ENCODE data around the gene EBNA1BP2. TPM values are rescaled to one million over a fixed set of nuclear protein-coding genes. Genes with fewer than 3 reads are reported as not detected.

The EBNA1BP2 gene
- total RNA-seq, 1 donor = 50.7 TPM

DNA sequence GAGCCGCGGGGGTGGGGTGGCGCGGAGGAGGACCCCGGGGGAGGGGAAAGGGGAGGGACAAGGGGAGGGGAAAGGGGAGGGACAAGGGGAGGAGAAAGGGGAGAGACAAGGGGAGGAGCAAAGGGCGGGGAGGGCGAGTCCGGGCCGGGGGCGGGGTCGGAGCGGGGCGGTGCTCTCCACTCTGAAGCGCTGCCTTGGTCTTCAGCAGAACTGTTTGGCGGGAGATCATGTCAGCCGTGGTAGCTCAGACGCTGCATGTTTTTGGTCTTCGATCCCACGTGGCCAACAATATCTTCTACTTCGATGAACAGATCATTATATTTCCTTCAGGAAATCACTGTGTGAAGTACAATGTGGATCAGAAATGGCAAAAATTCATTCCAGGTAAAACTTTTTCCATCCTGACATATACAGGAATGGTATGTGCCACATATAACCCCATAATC lies 460 bp upstream of the EBNA1BP2 start:
- Histone ChIP-seq H3K4me3 (ENCODE audit: insufficient read depth, low read length) (peak overlapping the region; percentile 81), H3K27me3 (ENCODE audit: insufficient read depth, low read length) (peaks cover 18% of the 10 kb centered on the region), H3K4me1 (ENCODE audit: insufficient read depth, low read length) (peaks cover 4% of the 10 kb centered on the region), H4K20me1 (ENCODE audit: insufficient read depth, low read length) (no peaks in the 10 kb centered on the region), H3K4me2 (ENCODE audit: insufficient read depth, low read length) (peak overlapping the region; percentile 90), H3K36me3 (ENCODE audit: insufficient read depth, low read length) (peaks cover 30% of the 10 kb centered on the region), H3K9me3 (ENCODE audit: low read depth, low read length) (no peaks in the 10 kb centered on the region), H2AFZ (ENCODE audit: low read length) (peak overlapping the region; percentile 93), H3K79me2 (ENCODE audit: insufficient read depth, low read length) (peaks cover 36% of the 10 kb centered on the region), H3K27ac (ENCODE audit: low read depth, low read length) (peak overlapping the region; percentile 77)
- TF ChIP-seq, protein P1, sequence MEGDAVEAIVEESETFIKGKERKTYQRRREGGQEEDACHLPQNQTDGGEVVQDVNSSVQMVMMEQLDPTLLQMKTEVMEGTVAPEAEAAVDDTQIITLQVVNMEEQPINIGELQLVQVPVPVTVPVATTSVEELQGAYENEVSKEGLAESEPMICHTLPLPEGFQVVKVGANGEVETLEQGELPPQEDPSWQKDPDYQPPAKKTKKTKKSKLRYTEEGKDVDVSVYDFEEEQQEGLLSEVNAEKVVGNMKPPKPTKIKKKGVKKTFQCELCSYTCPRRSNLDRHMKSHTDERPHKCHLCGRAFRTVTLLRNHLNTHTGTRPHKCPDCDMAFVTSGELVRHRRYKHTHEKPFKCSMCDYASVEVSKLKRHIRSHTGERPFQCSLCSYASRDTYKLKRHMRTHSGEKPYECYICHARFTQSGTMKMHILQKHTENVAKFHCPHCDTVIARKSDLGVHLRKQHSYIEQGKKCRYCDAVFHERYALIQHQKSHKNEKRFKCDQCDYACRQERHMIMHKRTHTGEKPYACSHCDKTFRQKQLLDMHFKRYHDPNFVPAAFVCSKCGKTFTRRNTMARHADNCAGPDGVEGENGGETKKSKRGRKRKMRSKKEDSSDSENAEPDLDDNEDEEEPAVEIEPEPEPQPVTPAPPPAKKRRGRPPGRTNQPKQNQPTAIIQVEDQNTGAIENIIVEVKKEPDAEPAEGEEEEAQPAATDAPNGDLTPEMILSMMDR (IDR thresholded peaks at IDR 0.05; ENCODE audit: extremely low read depth, low read depth, low read length) = no peak
- DNase-seq (ENCODE audit: insufficient read length, low spot score, missing footprints) = peak; percentile 89

DNA sequence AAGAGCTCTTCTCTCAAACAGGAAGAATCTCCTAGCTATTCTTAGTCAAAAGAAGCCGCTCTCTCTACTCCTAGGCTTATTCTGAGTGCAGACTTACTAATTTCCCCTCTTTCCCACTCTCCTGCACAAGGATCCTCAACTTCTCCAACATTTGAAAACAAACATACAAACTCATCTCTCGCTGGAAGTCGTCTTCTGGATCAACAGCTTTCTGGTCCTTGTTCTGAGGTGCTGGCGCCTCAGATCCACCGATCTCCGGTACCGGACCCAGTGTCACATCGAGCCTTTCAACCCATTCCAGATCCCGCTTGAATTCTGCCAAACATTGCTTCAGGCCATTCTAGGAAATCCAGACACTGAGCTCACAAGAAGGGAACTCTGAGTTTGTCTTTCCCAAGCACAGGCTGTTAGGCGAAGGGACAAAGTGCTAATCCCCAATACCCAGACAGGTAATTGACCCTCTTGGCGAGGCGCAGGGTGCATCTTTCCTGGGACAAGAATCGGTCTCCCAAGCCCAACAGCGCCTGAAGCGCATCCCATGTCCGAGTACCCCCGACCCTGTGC lies 696 bp downstream of the EBNA1BP2 start:
- Histone ChIP-seq H3K27ac (ENCODE audit: low read depth, low read length) (peak overlapping the region; percentile 77), H3K4me1 (ENCODE audit: insufficient read depth, low read length) (peaks cover 4% of the 10 kb centered on the region), H3K36me3 (ENCODE audit: insufficient read depth, low read length) (peaks cover 41% of the 10 kb centered on the region), H2AFZ (ENCODE audit: low read length) (peak overlapping the region; percentile 93), H3K9me3 (ENCODE audit: low read depth, low read length) (no peaks in the 10 kb centered on the region), H3K4me2 (ENCODE audit: insufficient read depth, low read length) (peak overlapping the region; percentile 90), H3K27me3 (ENCODE audit: insufficient read depth, low read length) (peaks cover 7% of the 10 kb centered on the region), H3K4me3 (ENCODE audit: insufficient read depth, low read length) (peak overlapping the region; percentile 81), H3K79me2 (ENCODE audit: insufficient read depth, low read length) (peaks cover 36% of the 10 kb centered on the region), H4K20me1 (ENCODE audit: insufficient read depth, low read length) (no peaks in the 10 kb centered on the region)
- DNase-seq (ENCODE audit: insufficient read length, low spot score, missing footprints) = peak; percentile 53
- TF ChIP-seq, protein P1 (IDR thresholded peaks at IDR 0.05; ENCODE audit: extremely low read depth, low read depth, low read length) = no peak

DNA sequence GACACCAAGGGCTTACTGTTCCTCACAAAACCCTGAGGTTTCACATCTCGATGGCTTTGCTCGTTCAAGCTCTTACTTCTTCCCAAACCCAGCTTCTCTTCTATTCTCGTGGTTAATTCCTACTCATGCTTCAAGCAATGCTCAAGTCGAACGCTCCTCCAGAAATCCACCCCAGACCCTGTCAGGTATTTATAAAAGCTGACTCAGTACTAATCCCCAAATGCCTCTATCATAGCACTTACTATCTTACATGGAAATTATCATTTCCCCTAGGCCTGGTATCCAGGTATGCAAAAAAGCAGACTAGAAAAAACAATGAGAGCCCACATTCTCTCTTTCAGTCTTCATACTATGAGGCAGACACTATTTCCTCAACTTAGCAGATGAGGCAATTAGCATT lies 6.3 kb downstream of the EBNA1BP2 start:
- H2AFZ ChIP-seq (ENCODE audit: low read length) = no peak overlapping the region
- DNase-seq (ENCODE audit: insufficient read length, low spot score, missing footprints) = no peak
- H3K27ac ChIP-seq (ENCODE audit: low read depth, low read length) = no peak overlapping the region
- H3K9me3 ChIP-seq (ENCODE audit: low read depth, low read length) = no peaks in the 10 kb centered on the region
- no peak overlapping the region for H3K4me2 ChIP-seq (ENCODE audit: insufficient read depth, low read length)
- no peaks in the 10 kb centered on the region for H3K27me3 ChIP-seq (ENCODE audit: insufficient read depth, low read length)
- H3K4me1 ChIP-seq (ENCODE audit: insufficient read depth, low read length) = no peaks in the 10 kb centered on the region
- H3K36me3 ChIP-seq (ENCODE audit: insufficient read depth, low read length) = peaks cover 67% of the 10 kb centered on the region
- H3K79me2 ChIP-seq (ENCODE audit: insufficient read depth, low read length) = peaks cover 22% of the 10 kb centered on the region
- H3K4me3 ChIP-seq (ENCODE audit: insufficient read depth, low read length) = no peak overlapping the region
- H4K20me1 ChIP-seq (ENCODE audit: insufficient read depth, low read length) = no peaks in the 10 kb centered on the region
- TF ChIP-seq, protein P1 (IDR thresholded peaks at IDR 0.05; ENCODE audit: extremely low read depth, low read depth, low read length) = no peak

DNA sequence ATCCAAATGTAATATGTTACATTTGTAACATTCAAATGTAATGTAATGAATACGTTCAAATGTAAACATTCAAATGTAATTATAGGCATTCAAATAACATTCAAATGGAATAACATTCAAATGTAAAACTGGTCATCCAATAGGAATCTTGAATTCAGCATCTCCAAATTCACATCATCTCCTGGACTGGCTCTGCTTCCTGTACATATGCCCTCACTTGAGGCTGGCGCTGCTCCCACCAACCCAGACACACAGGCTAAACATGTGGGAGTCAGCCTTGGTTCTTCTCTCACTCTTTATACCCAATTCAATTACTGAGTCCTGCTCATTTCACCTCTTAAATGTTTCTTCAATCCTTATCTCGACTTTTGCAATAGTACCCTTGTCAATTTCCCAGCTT lies 6.9 kb downstream of the EBNA1BP2 start:
- TF ChIP-seq, protein P1 (IDR thresholded peaks at IDR 0.05; ENCODE audit: extremely low read depth, low read depth, low read length) = no peak
- Histone ChIP-seq H3K4me1 (ENCODE audit: insufficient read depth, low read length) (no peaks in the 10 kb centered on the region), H3K79me2 (ENCODE audit: insufficient read depth, low read length) (peaks cover 16% of the 10 kb centered on the region), H3K27ac (ENCODE audit: low read depth, low read length) (no peak overlapping the region), H3K4me2 (ENCODE audit: insufficient read depth, low read length) (no peak overlapping the region), H4K20me1 (ENCODE audit: insufficient read depth, low read length) (no peaks in the 10 kb centered on the region), H3K4me3 (ENCODE audit: insufficient read depth, low read length) (no peak overlapping the region), H3K36me3 (ENCODE audit: insufficient read depth, low read length) (peaks cover 63% of the 10 kb centered on the region), H3K27me3 (ENCODE audit: insufficient read depth, low read length) (no peaks in the 10 kb centered on the region), H3K9me3 (ENCODE audit: low read depth, low read length) (no peaks in the 10 kb centered on the region), H2AFZ (ENCODE audit: low read length) (no peak overlapping the region)
- no peak for DNase-seq (ENCODE audit: insufficient read length, low spot score, missing footprints)

All from osteoblast (primary cell).